Ovary (tissue), 3 donors: ENCODE measurements around the gene SMAD4.

Experiments used
- CTCF ChIP-seq, 3 donors: fragments of 450-650 bp in 2 of 3; fragments of 200-600 bp in 1 of 3; IDR thresholded peaks; one replicate each; pipeline versions ENCODE4 v1.5.1 to v1.8.0; 2016 to 2022; ENCODE audit warnings: antibody characterized with exemption in 3 of 3, mild to moderate bottlenecking in 1 of 3
- POLR2A ChIP-seq: fragments of 450-650 bp; IDR thresholded peaks from one replicate; pipeline ENCODE4 v1.6.1; 2017; ENCODE audit warnings: antibody characterized with exemption, mild to moderate bottlenecking, moderate library complexity
- donor health status: DM: no; HTN: no; CAD: no.

DNA sequence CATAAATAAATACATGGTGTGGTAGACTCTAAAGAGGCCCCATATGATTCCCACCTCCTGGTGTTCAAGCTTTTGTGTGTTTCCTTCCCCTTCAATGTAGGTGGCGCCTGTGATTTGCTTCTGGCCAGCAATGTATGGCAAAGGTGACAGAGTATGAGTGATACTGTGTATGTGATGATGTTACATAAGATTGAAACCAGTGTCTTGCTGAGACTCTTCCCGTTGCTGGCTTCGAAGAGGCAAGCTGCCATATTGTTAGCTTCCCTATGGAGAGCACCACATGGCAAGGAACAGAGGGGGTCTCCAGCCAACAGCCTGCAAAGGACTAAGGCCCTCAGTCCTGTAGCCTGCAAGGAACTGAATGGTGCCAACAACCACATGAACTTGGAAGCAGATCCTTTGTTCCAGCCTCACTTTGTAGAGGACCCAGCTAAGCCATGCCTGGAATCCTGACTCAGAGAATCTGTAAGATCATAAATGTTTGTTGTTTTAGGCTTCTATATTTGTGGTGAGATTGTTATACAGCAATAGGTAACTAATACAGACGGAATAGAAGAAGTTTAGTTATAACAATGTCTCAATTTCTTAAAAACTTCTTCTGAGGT, 1.7 kb upstream of the SMAD4 start:
- TF ChIP-seq CTCF (IDR thresholded peaks at IDR 0.05) = no peak
- TF ChIP-seq POLR2A = no peak
